Cardiac muscle cell (in vitro differentiated cells and primary cell): ENCODE data around the gene CHTF18. TPM values are rescaled to one million over a fixed set of nuclear protein-coding genes. Genes with fewer than 3 reads are reported as not detected.
"Not testable (repeated sequence)": the region's sequence is repeated elsewhere in the genome, so short reads cannot be mapped to it uniquely, and the experiment has no call there.

Experiments
- DNase-seq, 2 donors: peaks; one replicate each; pipeline versions ENCODE4 v3.0.0 to v3.0.0-alpha.2; 2010 to 2017; ENCODE audit warnings: low read depth in 1 of 2, low spot score in 1 of 2
- H3K27ac ChIP-seq: fragments of 200-600 bp; sonication (generic); 2 replicates; pipeline ENCODE4 v1.5.1; 2016
- H3K27me3 ChIP-seq: fragments of 200-600 bp; sonication (generic); 2 replicates; pipeline ENCODE4 v1.6.0; 2016; ENCODE audit warnings: control low read depth
- H3K36me3 ChIP-seq: fragments of 200-600 bp; sonication (generic); 2 replicates; pipeline ENCODE4 v1.5.1; 2016; ENCODE audit warnings: control low read depth
- H3K4me1 ChIP-seq: fragments of 200-600 bp; sonication (generic); 2 replicates; pipeline ENCODE4 v1.8.1; 2017; ENCODE audit warnings: low read depth, mild to moderate bottlenecking, mixed run types
- H3K4me3 ChIP-seq: fragments of 200-600 bp; sonication (generic); 2 replicates; pipeline ENCODE4 v1.5.1; 2016; ENCODE audit warnings: mild to moderate bottlenecking
- H3K9me3 ChIP-seq: fragments of 200-600 bp; sonication (generic); 2 replicates; pipeline ENCODE4 v1.5.1; 2017; ENCODE audit warnings: low read depth, mild to moderate bottlenecking, control low read depth
- polyA plus RNA-seq: library from polyadenylated mRNA; unstranded; fragments of >200 nt; fragmentation: Nextera tagmentation; extraction: Ambion mirVana; gene quantifications from 2 replicates; pipeline ENCODE4 v1.2.1, GENCODE V29; 2016
- total RNA-seq: library from RNA; depleted of rRNA; stranded (reverse); fragments of >200 nt; gene quantifications from 2 replicates; pipeline ENCODE4 v1.2.3, GENCODE V29; 2016
- TF ChIP-seq, protein P1 (sequence below): IDR thresholded peaks from 2 replicates; pipeline ENCODE4 v1.5.1; 2012; ENCODE audit warnings: low read depth, mild to moderate bottlenecking, low read length

The CHTF18 gene
- total and polyA plus RNA-seq, 2 experiments from 2014 or later: 43.6 to 107 TPM

DNA sequence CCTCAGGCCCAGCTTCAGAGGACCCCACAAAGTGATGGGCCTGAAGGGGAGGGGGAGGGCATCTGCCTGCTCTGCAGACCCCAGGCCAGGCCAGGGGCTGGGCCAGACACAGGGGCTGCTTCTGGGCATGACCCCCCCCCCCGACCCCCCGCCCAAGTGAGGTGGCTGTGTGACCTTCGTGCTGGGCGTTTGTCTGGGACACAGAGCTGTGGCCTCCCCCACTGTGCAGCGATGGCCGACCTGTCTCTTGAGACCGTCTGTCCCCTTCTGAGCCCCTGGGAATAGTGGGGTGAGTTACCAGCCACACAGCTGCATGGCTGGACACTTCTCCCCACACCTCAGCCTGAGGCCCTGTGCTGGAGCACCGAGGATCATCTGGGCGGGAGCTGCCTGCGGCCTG is 47.0 kb downstream of the CHTF18 start:
- Histone ChIP-seq H3K4me3 (no peak overlapping the region), H3K27ac (no peak overlapping the region), H3K27me3 (no peaks in the 10 kb centered on the region), H3K36me3 (no peaks in the 10 kb centered on the region), H3K4me1 (no peaks in the 10 kb centered on the region), H3K9me3 (no peaks in the 10 kb centered on the region)
- DNase-seq: no peak
- TF ChIP-seq, protein P1, sequence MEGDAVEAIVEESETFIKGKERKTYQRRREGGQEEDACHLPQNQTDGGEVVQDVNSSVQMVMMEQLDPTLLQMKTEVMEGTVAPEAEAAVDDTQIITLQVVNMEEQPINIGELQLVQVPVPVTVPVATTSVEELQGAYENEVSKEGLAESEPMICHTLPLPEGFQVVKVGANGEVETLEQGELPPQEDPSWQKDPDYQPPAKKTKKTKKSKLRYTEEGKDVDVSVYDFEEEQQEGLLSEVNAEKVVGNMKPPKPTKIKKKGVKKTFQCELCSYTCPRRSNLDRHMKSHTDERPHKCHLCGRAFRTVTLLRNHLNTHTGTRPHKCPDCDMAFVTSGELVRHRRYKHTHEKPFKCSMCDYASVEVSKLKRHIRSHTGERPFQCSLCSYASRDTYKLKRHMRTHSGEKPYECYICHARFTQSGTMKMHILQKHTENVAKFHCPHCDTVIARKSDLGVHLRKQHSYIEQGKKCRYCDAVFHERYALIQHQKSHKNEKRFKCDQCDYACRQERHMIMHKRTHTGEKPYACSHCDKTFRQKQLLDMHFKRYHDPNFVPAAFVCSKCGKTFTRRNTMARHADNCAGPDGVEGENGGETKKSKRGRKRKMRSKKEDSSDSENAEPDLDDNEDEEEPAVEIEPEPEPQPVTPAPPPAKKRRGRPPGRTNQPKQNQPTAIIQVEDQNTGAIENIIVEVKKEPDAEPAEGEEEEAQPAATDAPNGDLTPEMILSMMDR: no peak

DNA sequence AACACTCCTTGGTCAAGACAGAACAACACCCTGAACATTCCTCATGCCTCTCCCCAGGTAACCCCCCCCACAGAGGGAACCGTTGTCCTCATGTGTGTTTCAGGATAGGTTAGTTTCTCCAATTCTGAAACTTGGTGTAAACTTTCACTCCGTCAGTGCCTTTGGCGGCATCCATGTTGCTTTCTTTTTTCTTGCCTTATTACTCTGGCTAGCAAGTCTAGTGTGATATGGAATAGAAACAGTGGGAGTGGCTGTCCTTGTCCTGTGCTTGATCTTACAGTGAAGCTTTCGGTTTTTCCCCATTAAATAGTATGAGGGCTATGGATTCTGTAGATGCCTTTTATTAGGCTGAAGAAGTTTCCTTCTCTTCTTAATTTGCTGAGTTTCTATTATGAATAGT is 47.8 kb downstream of the CHTF18 start:
- TF ChIP-seq, protein P1: no peak
- no peaks in the 10 kb centered on the region for H3K9me3 ChIP-seq
- H3K27me3 ChIP-seq: no peaks in the 10 kb centered on the region

DNA sequence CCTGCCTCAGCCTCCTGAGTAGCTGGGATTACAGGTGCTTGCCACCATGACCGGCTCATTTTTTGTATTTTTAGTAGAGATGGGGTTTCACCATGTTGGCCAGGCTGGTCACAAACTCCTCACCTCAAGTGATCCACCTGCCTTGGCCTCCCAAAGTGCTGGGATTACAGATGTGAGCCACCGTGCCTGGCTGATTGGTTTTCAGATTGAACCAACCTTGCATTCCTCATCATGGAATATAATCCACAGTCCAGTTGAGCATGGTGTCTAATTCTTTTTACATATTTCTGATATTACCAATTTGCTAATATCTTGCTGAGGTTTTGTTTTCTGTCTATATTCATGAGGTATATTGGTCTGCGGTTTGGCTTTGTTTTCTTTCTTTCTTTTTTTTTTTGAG is 48.4 kb downstream of the CHTF18 start:
- H3K9me3 ChIP-seq, H3K4me1 ChIP-seq, DNase-seq: not testable (repeated sequence)

More for the DNA sequence above, 47.8 kb downstream of the CHTF18 start:
- no peak for DNase-seq
- no peaks in the 10 kb centered on the region for H3K36me3 ChIP-seq
- no peaks in the 10 kb centered on the region for H3K4me1 ChIP-seq
- H3K27ac ChIP-seq: no peak overlapping the region
- no peak overlapping the region for H3K4me3 ChIP-seq

DNA sequence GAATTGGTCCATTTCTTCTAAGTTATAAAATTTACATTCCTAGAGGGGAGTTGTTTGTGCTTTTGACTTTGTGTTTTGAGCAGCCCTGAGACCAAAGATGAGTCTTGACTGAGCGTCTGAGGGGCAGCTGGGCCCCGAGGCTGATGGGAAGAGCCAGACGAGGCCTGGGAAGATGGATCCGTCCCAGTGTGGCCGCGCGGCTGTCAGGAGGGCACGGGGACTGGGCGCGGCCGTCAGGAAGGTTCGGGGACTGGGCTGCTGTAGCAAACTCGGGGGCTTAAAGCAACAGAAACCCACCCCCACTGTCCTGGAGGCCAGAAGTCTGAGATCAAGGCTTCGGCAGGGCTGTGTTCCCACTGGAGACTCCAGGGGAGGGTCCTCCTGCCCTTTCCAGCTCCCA is 50.3 kb downstream of the CHTF18 start:
- DNase-seq: no peak
- Histone ChIP-seq H3K4me1 (no peaks in the 10 kb centered on the region), H3K27me3 (no peaks in the 10 kb centered on the region), H3K9me3 (no peaks in the 10 kb centered on the region), H3K36me3 (no peaks in the 10 kb centered on the region), H3K27ac (no peak overlapping the region), H3K4me3 (no peak overlapping the region)
- TF ChIP-seq, protein P1: no peak

More for the DNA sequence above, 48.4 kb downstream of the CHTF18 start:
- H3K27ac ChIP-seq, H3K27me3 ChIP-seq, H3K4me3 ChIP-seq, H3K36me3 ChIP-seq: not testable (repeated sequence)

DNA sequence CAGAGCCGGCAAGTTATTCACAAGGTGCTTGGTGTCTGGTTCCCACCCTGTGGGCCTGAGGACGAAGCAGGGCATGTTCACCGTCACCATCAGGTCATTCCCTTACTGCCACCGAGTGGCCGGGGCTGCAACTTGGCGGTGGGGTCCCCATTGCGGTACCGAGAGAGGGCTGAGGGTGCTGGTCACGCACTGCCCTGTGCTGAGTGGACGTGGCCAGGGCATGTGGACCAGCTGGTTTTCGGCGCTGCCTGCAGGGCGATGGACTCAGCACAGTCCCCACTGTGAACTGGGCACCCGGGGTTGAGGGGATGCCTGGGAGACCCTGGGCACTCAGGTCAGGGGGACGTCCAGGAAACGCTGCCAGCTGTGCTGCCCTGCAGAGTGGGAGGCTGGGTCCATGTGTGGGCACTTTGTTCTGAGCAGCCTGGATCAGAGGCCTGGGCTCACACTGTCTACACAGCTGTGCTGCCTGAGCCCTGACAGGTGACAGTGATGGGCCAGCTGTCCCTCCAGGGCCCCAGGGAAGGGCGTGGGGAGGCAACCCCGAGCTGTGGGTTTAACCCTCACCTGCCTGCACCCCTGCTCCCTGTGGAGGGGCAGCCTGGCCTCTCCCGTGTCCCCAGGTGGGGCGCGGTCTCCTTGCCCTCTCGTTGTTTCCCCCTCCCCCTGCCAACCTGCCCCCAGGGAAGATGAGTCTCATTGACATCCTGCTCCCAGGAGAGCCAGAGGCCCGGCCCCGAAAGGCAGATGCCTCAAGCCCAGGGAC is 51.4 kb downstream of the CHTF18 start:
- TF ChIP-seq, protein P1: no peak
- Histone ChIP-seq H3K4me1 (no peaks in the 10 kb centered on the region), H3K27ac (no peak overlapping the region), H3K27me3 (no peaks in the 10 kb centered on the region), H3K9me3 (no peaks in the 10 kb centered on the region), H3K4me3 (no peak overlapping the region), H3K36me3 (no peaks in the 10 kb centered on the region)
- no peak for DNase-seq

DNA sequence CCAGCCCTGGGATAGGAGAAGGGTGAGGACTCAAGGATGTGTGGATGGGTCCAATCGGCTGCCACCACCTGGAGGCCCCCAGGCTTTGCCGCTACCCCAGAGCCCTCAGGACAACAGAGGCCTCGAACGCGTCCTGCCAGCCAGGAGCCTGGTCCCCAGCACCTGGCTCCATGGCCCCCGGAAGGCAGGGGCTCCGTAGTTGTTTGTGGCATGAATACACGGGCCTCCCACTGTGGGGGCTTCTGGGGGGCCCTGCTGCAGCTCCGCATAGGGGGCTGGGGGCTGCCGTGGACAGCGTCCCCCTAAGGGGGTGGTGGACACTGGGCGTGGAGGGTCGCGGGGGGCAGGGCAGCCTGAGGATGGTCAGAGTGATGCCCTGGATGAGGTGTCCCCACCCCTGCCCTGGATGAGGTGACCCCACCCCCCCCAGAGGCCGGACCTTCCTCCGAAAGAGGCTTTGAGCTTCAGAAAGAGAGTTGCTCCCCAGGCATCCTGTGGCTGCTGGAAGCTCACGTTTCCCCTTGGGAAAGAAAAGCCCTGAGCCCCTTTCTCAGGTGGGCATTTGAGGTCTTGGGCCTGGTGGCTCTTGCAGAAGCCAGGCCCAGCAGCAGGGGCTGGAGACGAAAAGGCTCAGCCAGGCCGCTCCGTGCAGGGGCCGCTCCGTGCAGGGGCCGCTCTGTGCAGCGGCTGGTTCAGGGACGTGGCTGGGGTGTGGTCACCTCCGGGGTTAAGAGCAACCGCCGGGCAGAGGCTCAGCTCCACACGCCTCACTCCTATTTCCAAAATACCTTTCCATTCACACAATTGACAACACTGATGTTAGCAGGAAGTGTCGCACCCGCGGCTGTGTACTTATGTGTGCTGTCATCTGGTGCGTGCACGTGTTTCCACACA is 52.4 kb downstream of the CHTF18 start:
- no peak overlapping the region for H3K27ac ChIP-seq
- TF ChIP-seq, protein P1: no peak
- no peak overlapping the region for H3K4me3 ChIP-seq
- no peaks in the 10 kb centered on the region for H3K27me3 ChIP-seq
- no peak for DNase-seq
- no peaks in the 10 kb centered on the region for H3K36me3 ChIP-seq
- no peaks in the 10 kb centered on the region for H3K4me1 ChIP-seq
- H3K9me3 ChIP-seq: no peaks in the 10 kb centered on the region
